ENCODE measurements around the gene GALNS. TPM values are rescaled to one million over a fixed set of nuclear protein-coding genes. Genes with fewer than 3 reads are reported as not detected.

Gene GALNS
- total and polyA plus RNA-seq, 2 experiments from 2014 or later = 9.7 to 18.8 TPM

- Histone ChIP-seq H3K9me2 (ENCODE audit: insufficient read depth) (no peaks in the 10 kb centered on the region), H4K20me1 (replicated peaks; ENCODE audit: insufficient read depth) (no peaks in the 10 kb centered on the region), H2AFZ (no peak overlapping the region), H3K27ac (ENCODE audit: low read depth) (peak overlapping the region; percentile 81), H3K4me1 (ENCODE audit: insufficient read depth) (no peaks in the 10 kb centered on the region), H3K27me3 (ENCODE audit: insufficient read depth) (no peaks in the 10 kb centered on the region), H3K4me2 (no peak overlapping the region), H3K79me2 (replicated peaks; ENCODE audit: insufficient read depth) (no peaks in the 10 kb centered on the region), H3K4me3 (no peak overlapping the region), H3F3A (replicated peaks; ENCODE audit: low read depth) (no peaks in the 10 kb centered on the region), H3K36me3 (ENCODE audit: insufficient read depth) (no peaks in the 10 kb centered on the region; the same call in 1 of the 2 replicates)
- Mint-ChIP-seq H3K27ac (no peak overlapping the region), H3K36me3 (ENCODE audit: low read depth) (peaks cover 7% of the 10 kb centered on the region; the same call in 2 of the 3 replicates), H3K27me3 (ENCODE audit: insufficient read depth, low read depth, poor library complexity) (peaks cover 14% of the 10 kb centered on the region), H3K9me3 (no peaks in the 10 kb centered on the region), H3K4me1 (0 out of 3 replicates have a peak, but pooled peaks cover 3% of the 10 kb centered on the region), H3K4me3 (no peak overlapping the region; the same call in 2 of the 3 replicates)
- ATAC-seq (peak; percentile 90), DNase-seq (ENCODE audit: low spot score) (peak; percentile 60)
- TF ChIP-seq CTCF (conservative IDR thresholded peaks at IDR 0.05; ENCODE audit: low read depth in 2 of 2) (peak; percentile 25 to 32; a peak in 3 of 4 replicates), ETS1 (IDR thresholded peaks at IDR 0.05) (no peak)
Measured at GRCh38 chr16:88844419-88845036, 12.2 kb downstream of the GALNS start.

GRCh38 chr16:88843256-88843655, 13.5 kb downstream of the GALNS start:
- no peak for ATAC-seq
- no peaks in the 10 kb centered on the region for H3K9me2 ChIP-seq (ENCODE audit: insufficient read depth)
- no peak overlapping the region for H3K4me3 Mint-ChIP-seq
- H3K4me1 Mint-ChIP-seq = 0 out of 3 replicates have a peak, but pooled peaks cover 3% of the 10 kb centered on the region
- no peak overlapping the region for H3K4me3 ChIP-seq
- H3K79me2 ChIP-seq (replicated peaks; ENCODE audit: insufficient read depth) = no peaks in the 10 kb centered on the region
- H3K9me3 Mint-ChIP-seq = no peaks in the 10 kb centered on the region
- H3K27ac ChIP-seq (ENCODE audit: low read depth) = no peak overlapping the region
- H3K27me3 Mint-ChIP-seq (ENCODE audit: insufficient read depth, low read depth, poor library complexity) = peaks cover 14% of the 10 kb centered on the region
- TF ChIP-seq REST (IDR thresholded peaks at IDR 0.05; ENCODE audit: unreplicated experiment) (no peak), JUNB (IDR thresholded peaks at IDR 0.05; ENCODE audit: unreplicated experiment) (no peak), EZH2 (IDR thresholded peaks at IDR 0.05; ENCODE audit: low read depth, unreplicated experiment) (no peak)
- no peak overlapping the region for H3K27ac Mint-ChIP-seq
- no peak for DNase-seq (ENCODE audit: low spot score)
- peaks cover 11% of the 10 kb centered on the region for H3K36me3 Mint-ChIP-seq (ENCODE audit: low read depth)
- no peaks in the 10 kb centered on the region for H4K20me1 ChIP-seq (replicated peaks; ENCODE audit: insufficient read depth)
- H3K36me3 ChIP-seq (ENCODE audit: insufficient read depth) = no peaks in the 10 kb centered on the region; the same call in 1 of the 2 replicates
- no peaks in the 10 kb centered on the region for H3K4me1 ChIP-seq (ENCODE audit: insufficient read depth)
- no peaks in the 10 kb centered on the region for H3K27me3 ChIP-seq (ENCODE audit: insufficient read depth)
- H3F3A ChIP-seq (replicated peaks; ENCODE audit: low read depth) = no peaks in the 10 kb centered on the region
- no peak overlapping the region for H3K4me2 ChIP-seq
- no peak overlapping the region for H2AFZ ChIP-seq

All from GM23338 (cell line).